GM19193 (cell line): ENCODE measurements around the gene RUSF1.

Experiments used
- POLR2A ChIP-seq: IDR thresholded peaks from 4 replicates; pipeline ENCODE4 v1.6.1; 2011; ENCODE audit not compliant: insufficient read depth, insufficient read length; ENCODE audit errors: extremely low read depth

RUSF1 gene

GRCh38 chr16:31493506-31494125 lies 14.6 kb downstream of the RUSF1 start:
- no peak for TF ChIP-seq POLR2A

GRCh38 chr16:31491778-31492418 lies 16.3 kb downstream of the RUSF1 start:
- no peak for TF ChIP-seq POLR2A

- no peak for TF ChIP-seq POLR2A
Observed at GRCh38 chr16:31489616-31490584, 18.3 kb downstream of the RUSF1 start.

- no peak for TF ChIP-seq POLR2A
Observed at GRCh38 chr16:31489298-31489564, 19.0 kb downstream of the RUSF1 start.

- peak; percentile 20 for TF ChIP-seq POLR2A
Observed at GRCh38 chr16:31488468-31489297, 19.5 kb downstream of the RUSF1 start.

GRCh38 chr16:31487720-31488467 lies 20.3 kb downstream of the RUSF1 start:
- TF ChIP-seq POLR2A: peak; percentile 9

- TF ChIP-seq POLR2A: no peak
Observed at GRCh38 chr16:31487071-31487719, 21.0 kb downstream of the RUSF1 start.

- TF ChIP-seq POLR2A: no peak
Observed at GRCh38 chr16:31486045-31486444, 22.1 kb downstream of the RUSF1 start.

- no peak for TF ChIP-seq POLR2A
Observed at GRCh38 chr16:31485571-31485970, 22.6 kb downstream of the RUSF1 start.

GRCh38 chr16:31484491-31485171 lies 23.6 kb downstream of the RUSF1 start:
- TF ChIP-seq POLR2A: no peak

GRCh38 chr16:31483081-31483480 lies 25.1 kb downstream of the RUSF1 start, which contains the start of gene SLC5A2:
Gene SLC5A2, plus strand, starts transcription at chr16:31483123. Its CDS starts 14 bp downstream, at chr16:31483137.
- TF ChIP-seq POLR2A: no peak

GRCh38 chr16:31480851-31481536 lies 27.2 kb downstream of the RUSF1 start:
- TF ChIP-seq POLR2A: no peak
